ENCODE results near the gene TRAFD1. TPM values are rescaled to one million over a fixed set of nuclear protein-coding genes. Genes with fewer than 3 reads are reported as not detected.
A peak's percentile ranks its signal among the peaks of the same experiment; 100 is the strongest.

TRAFD1 gene
- total and polyA plus RNA-seq, 2 experiments from 2014 or later, result 17.4 to 30.4 TPM

GRCh38 chr12:112096070-112096469 lies 29.3 kb upstream of the TRAFD1 start:
- no peak overlapping the region for H3K4me2 ChIP-seq
- no peaks in the 10 kb centered on the region for H3K27me3 ChIP-seq (ENCODE audit: insufficient read depth)
- Mint-ChIP-seq H3K36me3 (ENCODE audit: low read depth) (peaks cover 81% of the 10 kb centered on the region), H3K27ac (no peak overlapping the region; the same call in 1 of the 2 replicates), H3K4me1 (no peaks in the 10 kb centered on the region), H3K4me3 (no peak overlapping the region), H3K9me3 (no peaks in the 10 kb centered on the region), H3K27me3 (ENCODE audit: insufficient read depth, low read depth, poor library complexity) (no peaks in the 10 kb centered on the region)
- H3K36me3 ChIP-seq (ENCODE audit: insufficient read depth), result peaks cover 35% of the 10 kb centered on the region
- no peak for DNase-seq (ENCODE audit: low spot score)
- H3K79me2 ChIP-seq (replicated peaks; ENCODE audit: insufficient read depth), result peaks cover 99% of the 10 kb centered on the region
- H3K27ac ChIP-seq (ENCODE audit: low read depth), result peak overlapping the region; percentile 67; the same call in 1 of the 2 replicates
- H4K20me1 ChIP-seq (replicated peaks; ENCODE audit: insufficient read depth), result peaks cover 68% of the 10 kb centered on the region
- no peaks in the 10 kb centered on the region for H3K9me2 ChIP-seq (ENCODE audit: insufficient read depth)
- 0 out of 2 replicates have a peak, but pooled peaks cover 8% of the 10 kb centered on the region for H3F3A ChIP-seq (replicated peaks; ENCODE audit: low read depth)
- no peak overlapping the region for H3K4me3 ChIP-seq
- no peak for ATAC-seq
- H3K4me1 ChIP-seq (ENCODE audit: insufficient read depth), result no peaks in the 10 kb centered on the region
- H2AFZ ChIP-seq, result no peak overlapping the region
- TF ChIP-seq ZNF114 (CRISPR knock-in tag; IDR thresholded peaks at IDR 0.05) (no peak), ETS1 (IDR thresholded peaks at IDR 0.05) (no peak), CREB1 (CRISPR knock-in tag; IDR thresholded peaks at IDR 0.05; ENCODE audit: low read depth) (no peak), EZH2phosphoT487 (IDR thresholded peaks at IDR 0.05; ENCODE audit: unreplicated experiment) (no peak), ZNF462 (CRISPR knock-in tag; IDR thresholded peaks at IDR 0.05) (no peak)
